8988T (cell line): ENCODE results near the gene EID2.

Experiments used
- DNase-seq: peaks from one replicate; pipeline ENCODE4 v3.0.0; 2011

Gene EID2

GRCh38 chr19:39533003-39533512 is 6.9 kb downstream of the EID2 start:
- no peak for DNase-seq

- DNase-seq: peak; percentile 71
These were observed 7.5 kb downstream of the EID2 start, which contains the start of gene EID2B for GRCh38 chr19:39532233-39533002. Gene EID2B, minus strand, starts transcription at chr19:39532852. Its CDS starts 50 bp downstream, at chr19:39532802.

- no peak for DNase-seq
These were observed 8.1 kb downstream of the EID2 start for GRCh38 chr19:39531834-39532232.

- DNase-seq: no peak
These were observed 14.8 kb downstream of the EID2 start for GRCh38 chr19:39525205-39525604.

DNA sequence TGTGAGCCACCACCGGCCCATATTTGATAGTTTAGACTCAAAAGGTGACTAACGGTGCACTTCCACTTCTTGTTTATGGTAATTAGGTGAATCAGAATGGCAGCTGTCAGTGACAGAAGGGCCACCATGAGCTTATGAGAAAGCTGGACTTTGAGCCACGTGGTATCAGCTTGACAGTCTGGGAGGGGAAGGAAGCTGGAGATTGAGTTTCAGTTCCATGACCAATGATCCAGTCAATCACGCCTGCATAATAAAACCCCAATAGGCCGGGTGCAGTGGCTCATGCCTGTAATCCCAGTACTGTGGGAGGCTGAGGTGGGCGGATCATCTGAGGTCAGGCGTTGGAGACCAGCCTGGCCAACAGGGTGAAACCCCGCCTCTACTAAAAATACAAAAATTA is 15.5 kb downstream of the EID2 start:
- no peak for DNase-seq

DNA sequence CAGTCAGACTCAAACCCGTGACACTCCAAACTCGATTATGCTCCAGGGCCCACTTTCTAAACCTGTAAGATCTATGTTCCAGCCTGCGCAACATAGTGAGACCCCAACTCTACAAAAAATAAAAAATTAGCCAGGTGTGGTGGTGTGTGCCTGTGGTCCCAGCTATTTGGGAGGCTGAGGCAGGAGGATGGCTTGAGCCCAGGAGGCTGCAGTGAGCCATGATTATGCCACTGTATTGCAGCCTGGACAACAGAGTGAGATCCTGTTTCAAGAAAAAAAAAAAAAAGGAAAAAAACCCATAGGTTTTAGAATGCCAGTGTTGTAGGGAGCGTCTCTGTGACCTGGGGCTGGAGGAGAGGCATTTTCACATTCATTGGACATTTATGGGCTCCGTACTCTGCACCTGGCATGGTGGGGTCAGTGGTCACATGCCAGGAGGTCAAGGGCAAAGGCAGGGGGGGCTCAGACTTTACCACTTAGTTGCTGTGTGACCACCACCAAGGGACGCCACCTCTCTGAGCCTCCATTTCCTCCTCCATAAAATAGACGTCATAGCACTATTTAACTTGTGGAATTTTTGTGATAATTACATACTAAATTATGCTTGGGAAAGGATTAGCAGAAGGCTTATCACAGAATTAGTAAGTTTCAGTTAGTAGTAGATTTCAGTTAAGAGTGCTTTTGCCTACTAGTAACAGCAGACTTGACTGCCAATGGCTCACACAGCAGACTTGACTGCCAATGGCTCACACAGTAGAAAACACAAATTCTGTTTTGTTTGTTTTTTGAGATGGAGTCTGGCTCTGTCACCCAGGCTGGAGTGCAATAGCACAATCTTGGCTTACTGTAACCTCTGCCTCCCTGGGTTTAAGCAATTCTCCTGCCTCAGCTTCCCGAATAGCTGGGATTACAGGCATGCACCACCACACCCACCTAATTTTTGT is 19.1 kb downstream of the EID2 start:
- no peak for DNase-seq

- DNase-seq: no peak
These were observed 21.0 kb downstream of the EID2 start for GRCh38 chr19:39518975-39519374.

- DNase-seq: no peak
These were observed 21.5 kb downstream of the EID2 start for GRCh38 chr19:39518458-39518857.

GRCh38 chr19:39517432-39517831 is 22.5 kb downstream of the EID2 start:
- no peak for DNase-seq

- no peak for DNase-seq
These were observed 23.7 kb downstream of the EID2 start for GRCh38 chr19:39516270-39516669.

GRCh38 chr19:39515551-39516191 is 24.3 kb downstream of the EID2 start:
- DNase-seq: no peak

GRCh38 chr19:39514840-39515550 is 25.0 kb downstream of the EID2 start, which contains the start of gene SELENOV:
Gene SELENOV, plus strand, starts transcription at chr19:39515139. Its CDS starts 74 bp downstream, at chr19:39515213.
- DNase-seq: peak; percentile 42

DNA sequence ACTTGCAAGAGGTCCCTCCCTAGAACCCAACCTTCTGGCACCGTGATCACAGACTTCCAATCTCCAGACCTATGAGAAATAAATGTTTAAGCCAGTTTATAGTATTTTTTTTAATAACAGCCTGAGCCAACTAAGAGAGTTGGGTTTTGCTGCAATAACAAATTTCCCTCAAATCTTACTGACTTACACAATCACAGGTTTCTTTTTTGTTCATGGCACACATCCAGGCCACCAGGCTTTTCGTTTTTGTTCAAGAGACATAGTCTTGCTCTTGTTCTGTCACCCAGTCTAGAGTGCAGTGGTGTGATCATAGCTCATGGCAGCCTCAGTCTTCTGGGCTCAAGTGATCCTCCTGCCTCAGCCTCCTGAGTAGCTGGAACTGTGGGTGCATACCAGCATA is 27.0 kb downstream of the EID2 start:
- no peak for DNase-seq

- no peak for DNase-seq
These were observed 30.7 kb downstream of the EID2 start for GRCh38 chr19:39509233-39509632.

DNA sequence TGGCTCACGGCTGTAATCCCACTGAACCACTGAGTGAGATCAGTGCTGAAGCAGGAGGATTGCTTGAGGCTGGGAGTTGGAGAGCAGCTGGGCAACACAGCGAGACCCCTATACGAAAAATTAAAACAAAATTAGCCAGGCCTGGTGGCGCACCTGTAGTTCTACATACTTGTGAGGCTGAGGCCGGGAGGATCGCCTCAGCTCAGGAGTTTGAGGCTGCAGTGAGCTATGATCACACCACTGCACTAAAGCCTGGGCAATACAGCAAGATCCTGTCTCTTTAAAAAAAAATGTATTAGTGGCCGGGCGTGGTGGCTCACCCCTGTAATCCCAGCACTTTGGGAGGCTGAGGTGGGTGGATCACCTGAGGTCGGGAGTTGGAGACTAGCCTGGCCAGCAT is 31.3 kb downstream of the EID2 start:
- no peak for DNase-seq

GRCh38 chr19:39507715-39508364 is 32.1 kb downstream of the EID2 start:
- no peak for DNase-seq

DNA sequence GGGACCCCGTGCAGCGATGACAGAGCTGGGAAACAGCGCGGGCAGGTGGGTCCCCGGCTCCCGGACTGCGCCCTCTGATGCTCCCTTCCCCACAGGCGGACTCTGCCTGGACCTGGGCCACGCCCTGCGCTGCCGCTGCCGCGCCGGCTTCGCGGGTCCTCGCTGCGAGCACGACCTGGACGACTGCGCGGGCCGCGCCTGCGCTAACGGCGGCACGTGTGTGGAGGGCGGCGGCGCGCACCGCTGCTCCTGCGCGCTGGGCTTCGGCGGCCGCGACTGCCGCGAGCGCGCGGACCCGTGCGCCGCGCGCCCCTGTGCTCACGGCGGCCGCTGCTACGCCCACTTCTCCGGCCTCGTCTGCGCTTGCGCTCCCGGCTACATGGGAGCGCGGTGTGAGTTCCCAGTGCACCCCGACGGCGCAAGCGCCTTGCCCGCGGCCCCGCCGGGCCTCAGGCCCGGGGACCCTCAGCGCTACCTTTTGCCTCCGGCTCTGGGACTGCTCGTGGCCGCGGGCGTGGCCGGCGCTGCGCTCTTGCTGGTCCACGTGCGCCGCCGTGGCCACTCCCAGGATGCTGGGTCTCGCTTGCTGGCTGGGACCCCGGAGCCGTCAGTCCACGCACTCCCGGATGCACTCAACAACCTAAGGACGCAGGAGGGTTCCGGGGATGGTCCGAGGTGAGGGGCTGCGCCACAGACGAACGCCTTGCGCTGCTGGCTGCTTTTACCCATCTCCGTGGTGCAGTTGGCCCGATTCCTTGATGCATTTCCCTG is 32.8 kb downstream of the EID2 start:
- DNase-seq: no peak

DNA sequence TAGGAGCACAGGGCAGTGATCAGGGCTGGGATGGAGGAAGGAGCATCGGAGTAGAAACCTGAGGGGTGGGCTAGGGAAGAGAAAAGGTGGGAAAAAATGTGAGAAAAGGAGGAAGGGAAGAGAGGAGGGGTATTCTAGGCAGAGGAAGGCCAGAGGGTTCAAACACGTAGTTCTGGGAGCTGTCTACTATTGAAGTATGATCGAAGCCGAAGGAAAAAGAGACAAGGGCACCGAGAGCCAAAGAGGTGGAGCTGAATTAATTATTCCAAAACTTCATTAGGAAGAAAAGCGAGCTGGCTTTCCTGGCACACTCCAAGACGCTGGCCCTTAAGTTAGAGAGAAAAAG is 33.4 kb downstream of the EID2 start:
- DNase-seq: no peak

GRCh38 chr19:39502640-39503417 is 37.1 kb downstream of the EID2 start:
- DNase-seq: peak; percentile 96

DNA sequence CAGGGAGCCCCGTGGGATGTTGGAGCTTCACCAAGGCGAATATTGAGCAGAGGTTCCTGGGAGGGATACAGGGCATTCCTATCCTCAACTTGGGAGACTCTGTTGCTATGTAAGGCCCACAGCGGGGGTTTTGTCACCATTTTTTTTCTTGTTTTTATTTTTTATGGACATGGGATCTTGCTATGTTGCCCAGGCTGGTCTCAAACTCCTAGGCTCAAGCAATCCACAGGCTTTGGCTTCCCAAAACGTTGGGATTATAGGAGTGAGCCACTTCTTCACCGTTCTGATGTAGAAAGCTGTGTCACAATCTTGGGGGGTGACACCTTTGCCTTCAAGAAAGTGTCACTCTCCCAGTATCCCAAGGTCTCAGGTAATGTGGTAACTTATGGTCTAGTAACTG is 38.6 kb downstream of the EID2 start:
- DNase-seq: no peak
